ENCODE data around the gene P2RY14. TPM values are rescaled to one million over a fixed set of nuclear protein-coding genes. Genes with fewer than 3 reads are reported as not detected.

Gene P2RY14
- total RNA-seq, 3 donors from 2014 or later (not counting 1 experiment from before 2014, with no cell fraction given): 0.25 to 0.93 (median 0.31) TPM

DNA sequence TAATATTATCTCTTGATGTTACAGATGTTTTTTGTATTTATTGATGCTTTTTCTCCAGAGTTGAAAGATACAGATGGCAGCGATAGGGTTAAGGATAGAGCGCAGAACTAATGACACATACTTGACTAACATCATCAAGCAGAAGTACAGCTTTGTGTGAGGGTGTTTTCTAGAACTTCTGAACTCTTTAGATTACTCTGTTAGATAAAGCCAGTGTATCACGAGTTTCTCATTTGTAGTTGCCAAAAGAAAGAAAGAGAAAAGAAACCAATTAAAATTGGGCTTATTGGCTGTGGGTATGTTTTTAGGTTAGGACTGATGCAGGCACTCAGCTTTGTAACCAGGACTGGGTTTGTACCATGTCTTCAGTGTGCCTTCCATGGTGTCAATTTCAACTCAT is 68.7 kb downstream of the P2RY14 start:
- DNase-seq: peak in 1 of 2 donors; percentile 41
- Histone ChIP-seq H3K27ac (ENCODE audit: low read length) (no peak overlapping the region), H3K36me3 (ENCODE audit: control insufficient read depth, insufficient read depth, low read length) (no peaks in the 10 kb centered on the region), H3K4me1 (ENCODE audit: control insufficient read depth, insufficient read depth, low read length) (peaks cover 9% of the 10 kb centered on the region), H3K4me3 (ENCODE audit: low read length) (no peak overlapping the region), H3K27me3 (ENCODE audit: control insufficient read depth, insufficient read depth, low read length) (no peaks in the 10 kb centered on the region), H3K9me3 (ENCODE audit: control insufficient read depth, insufficient read depth, low read length) (no peaks in the 10 kb centered on the region)
- no peaks in the 10 kb centered on the region for H3K27me3 Mint-ChIP-seq (ENCODE audit: low read depth in 2 of 2)
- ATAC-seq: peak; percentile 36 to 59 (median 56)
- H3K36me3 Mint-ChIP-seq: no peaks in the 10 kb centered on the region
- H3K4me3 Mint-ChIP-seq: no peak overlapping the region
- peak overlapping the region; percentile 2 to 53 for H3K27ac Mint-ChIP-seq
- H3K9me3 Mint-ChIP-seq: no peaks in the 10 kb centered on the region
- peaks cover 25 to 28% of the 10 kb centered on the region in 2 donors for H3K4me1 Mint-ChIP-seq
- WGBS (ENCODE audit: insufficient coverage): 50% methylated on average over 1 of the region's 3 CpGs
- intact Hi-C loops (cut with micrococcal nuclease): no loop called here
- TF ChIP-seq, protein P1, sequence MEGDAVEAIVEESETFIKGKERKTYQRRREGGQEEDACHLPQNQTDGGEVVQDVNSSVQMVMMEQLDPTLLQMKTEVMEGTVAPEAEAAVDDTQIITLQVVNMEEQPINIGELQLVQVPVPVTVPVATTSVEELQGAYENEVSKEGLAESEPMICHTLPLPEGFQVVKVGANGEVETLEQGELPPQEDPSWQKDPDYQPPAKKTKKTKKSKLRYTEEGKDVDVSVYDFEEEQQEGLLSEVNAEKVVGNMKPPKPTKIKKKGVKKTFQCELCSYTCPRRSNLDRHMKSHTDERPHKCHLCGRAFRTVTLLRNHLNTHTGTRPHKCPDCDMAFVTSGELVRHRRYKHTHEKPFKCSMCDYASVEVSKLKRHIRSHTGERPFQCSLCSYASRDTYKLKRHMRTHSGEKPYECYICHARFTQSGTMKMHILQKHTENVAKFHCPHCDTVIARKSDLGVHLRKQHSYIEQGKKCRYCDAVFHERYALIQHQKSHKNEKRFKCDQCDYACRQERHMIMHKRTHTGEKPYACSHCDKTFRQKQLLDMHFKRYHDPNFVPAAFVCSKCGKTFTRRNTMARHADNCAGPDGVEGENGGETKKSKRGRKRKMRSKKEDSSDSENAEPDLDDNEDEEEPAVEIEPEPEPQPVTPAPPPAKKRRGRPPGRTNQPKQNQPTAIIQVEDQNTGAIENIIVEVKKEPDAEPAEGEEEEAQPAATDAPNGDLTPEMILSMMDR (IDR thresholded peaks at IDR 0.05): no peak

DNA sequence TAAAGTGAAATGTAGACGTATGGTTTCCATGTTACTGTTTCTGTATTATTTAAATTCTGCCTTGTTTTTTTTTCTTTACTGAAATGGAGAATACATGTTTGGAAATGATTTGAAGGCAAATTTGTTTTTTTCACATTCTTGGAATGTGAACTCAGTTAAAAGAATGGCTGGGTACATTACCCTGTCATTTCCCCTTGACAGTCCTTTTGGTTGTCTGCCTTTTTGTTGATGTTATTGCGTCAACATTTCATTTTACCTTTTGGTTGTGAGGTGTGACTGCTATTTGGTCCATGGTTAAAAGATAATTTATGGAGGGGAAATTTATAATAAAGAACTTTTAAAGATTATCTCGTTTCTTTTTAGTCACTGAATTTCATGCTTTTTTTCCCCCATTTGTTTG is 72.1 kb downstream of the P2RY14 start:
- Mint-ChIP-seq H3K27me3 (ENCODE audit: low read depth in 2 of 2) (no peaks in the 10 kb centered on the region), H3K9me3 (no peaks in the 10 kb centered on the region), H3K27ac (no peak overlapping the region), H3K36me3 (no peaks in the 10 kb centered on the region), H3K4me3 (no peak overlapping the region), H3K4me1 (peaks cover 46 to 47% of the 10 kb centered on the region in 2 donors)
- no peak overlapping the region for H3K27ac ChIP-seq (ENCODE audit: low read length)
- DNase-seq: peak in 1 of 2 donors; percentile 10
- TF ChIP-seq, protein P1 (IDR thresholded peaks at IDR 0.05): no peak
- no peak overlapping the region for H3K4me3 ChIP-seq (ENCODE audit: low read length)
- intact Hi-C loops (cut with micrococcal nuclease): no loop called here
- no peaks in the 10 kb centered on the region for H3K36me3 ChIP-seq (ENCODE audit: control insufficient read depth, insufficient read depth, low read length)
- no peak for ATAC-seq
- H3K9me3 ChIP-seq (ENCODE audit: control insufficient read depth, insufficient read depth, low read length): no peaks in the 10 kb centered on the region
- peaks cover 16% of the 10 kb centered on the region for H3K4me1 ChIP-seq (ENCODE audit: control insufficient read depth, insufficient read depth, low read length)
- 100% methylated on average over 2 of the region's 3 CpGs for WGBS (ENCODE audit: insufficient coverage)
- no peaks in the 10 kb centered on the region for H3K27me3 ChIP-seq (ENCODE audit: control insufficient read depth, insufficient read depth, low read length)

- Histone ChIP-seq H3K36me3 (ENCODE audit: control insufficient read depth, insufficient read depth, low read length) (no peaks in the 10 kb centered on the region), H3K27ac (ENCODE audit: low read length) (no peak overlapping the region), H3K27me3 (ENCODE audit: control insufficient read depth, insufficient read depth, low read length) (no peaks in the 10 kb centered on the region), H3K4me1 (ENCODE audit: control insufficient read depth, insufficient read depth, low read length) (peaks cover 12% of the 10 kb centered on the region), H3K9me3 (ENCODE audit: control insufficient read depth, insufficient read depth, low read length) (no peaks in the 10 kb centered on the region), H3K4me3 (ENCODE audit: low read length) (no peak overlapping the region)
- H3K36me3 Mint-ChIP-seq: no peaks in the 10 kb centered on the region
- no peak for ATAC-seq
- DNase-seq: no peak
- no peaks in the 10 kb centered on the region for H3K9me3 Mint-ChIP-seq
- intact Hi-C loops (cut with micrococcal nuclease): no loop called here
- TF ChIP-seq, protein P1 (IDR thresholded peaks at IDR 0.05): no peak
- no peak overlapping the region for H3K4me3 Mint-ChIP-seq
- WGBS (ENCODE audit: insufficient coverage): 87% methylated on average over 6 of the region's 6 CpGs
- peak overlapping the region; percentile 77 to 84 for H3K27ac Mint-ChIP-seq
- H3K27me3 Mint-ChIP-seq (ENCODE audit: low read depth in 2 of 2): no peaks in the 10 kb centered on the region
- H3K4me1 Mint-ChIP-seq: peaks cover 45 to 48% of the 10 kb centered on the region in 2 donors
Measured at GRCh38 chr3:151205482-151205881, 72.9 kb downstream of the P2RY14 start.
